Spinal cord (tissue), 10 donors: ENCODE data around the gene DACT2. TPM values are rescaled to one million over a fixed set of nuclear protein-coding genes. Genes with fewer than 3 reads are reported as not detected.
A peak's percentile ranks its signal among the peaks of the same experiment; 100 is the strongest.

Experiments
- DNase-seq, 6 donors: peaks; one replicate each; pipeline versions ENCODE4 v3.0.0 to v3.0.0-alpha.2; 2013 to 2015; ENCODE audit warnings: low spot score in 6 of 6, low read depth in 4 of 6
- H3K27ac ChIP-seq: one replicate; pipeline ENCODE4 v1.5.1; 2013; ENCODE audit warnings: low read depth, low read length, control low read depth
- H3K27me3 ChIP-seq: one replicate; pipeline ENCODE4 v1.6.1; 2013; ENCODE audit warnings: low read length; ENCODE audit not compliant: control insufficient read depth, insufficient read depth
- H3K36me3 ChIP-seq: one replicate; pipeline ENCODE4 v1.6.1; 2013; ENCODE audit warnings: low read length; ENCODE audit not compliant: control insufficient read depth, insufficient read depth
- H3K4me1 ChIP-seq: one replicate; pipeline ENCODE4 v1.6.1; 2013; ENCODE audit warnings: low read length; ENCODE audit not compliant: control insufficient read depth, insufficient read depth
- H3K4me3 ChIP-seq: one replicate; pipeline ENCODE4 v1.5.1; 2013; ENCODE audit warnings: low read depth, low read length, control low read depth
- H3K9me3 ChIP-seq: one replicate; pipeline ENCODE4 v1.6.1; 2013; ENCODE audit warnings: low read length; ENCODE audit not compliant: control insufficient read depth, insufficient read depth
- WGBS: methylation state at CpG from one replicate; pipeline ENCODE4 v1.1.5; 2013; ENCODE audit warnings: missing lambda C conversion rate; ENCODE audit not compliant: insufficient coverage; 5-methylcytosine and 5-hydroxymethylcytosine counted together
- polyA plus RNA-seq, 2 donors: library from polyadenylated mRNA; unstranded; fragments of 120-200 nt; gene quantifications; one replicate each; pipeline ENCODE4 v1.2.1, GENCODE V29; 2013; ENCODE audit not compliant: insufficient read length in 2 of 2
- total RNA-seq, 2 donors: library from RNA; depleted of rRNA in 1 of 2; stranded (reverse); fragments of 120-200 nt in 1 of 2; fragments of >200 nt in 1 of 2; gene quantifications; one replicate each; pipeline versions ENCODE4 v1.2.3 to v1.2.4, GENCODE V29; 2013 to 2014
- donor health status: healthy.

Gene DACT2
- total and polyA plus RNA-seq, 4 donors: 3.5 to 11.7 (median 8.2) TPM

GRCh38 chr6:168343239-168344150, 23.9 kb upstream of the DACT2 start:
- Histone ChIP-seq H3K36me3 (no peaks in the 10 kb centered on the region), H3K4me1 (no peaks in the 10 kb centered on the region), H3K9me3 (no peaks in the 10 kb centered on the region), H3K4me3 (no peak overlapping the region), H3K27me3 (no peaks in the 10 kb centered on the region), H3K27ac (no peak overlapping the region)
- DNase-seq: no peak
- 82% methylated on average over 19 of the region's 24 CpGs for WGBS

GRCh38 chr6:168342636-168343035, 23.1 kb upstream of the DACT2 start:
- Histone ChIP-seq H3K36me3 (no peaks in the 10 kb centered on the region), H3K27ac (no peak overlapping the region), H3K4me3 (no peak overlapping the region), H3K9me3 (no peaks in the 10 kb centered on the region), H3K27me3 (no peaks in the 10 kb centered on the region), H3K4me1 (no peaks in the 10 kb centered on the region)
- WGBS: 83% methylated on average over 17 of the region's 17 CpGs
- no peak for DNase-seq

- Histone ChIP-seq H3K27me3 (no peaks in the 10 kb centered on the region), H3K4me3 (no peak overlapping the region), H3K36me3 (no peaks in the 10 kb centered on the region), H3K4me1 (no peaks in the 10 kb centered on the region), H3K9me3 (no peaks in the 10 kb centered on the region), H3K27ac (no peak overlapping the region)
- WGBS: 71% methylated on average over 4 of the region's 8 CpGs
- DNase-seq: no peak
Measured at GRCh38 chr6:168341280-168341900, 21.8 kb upstream of the DACT2 start.

DNA sequence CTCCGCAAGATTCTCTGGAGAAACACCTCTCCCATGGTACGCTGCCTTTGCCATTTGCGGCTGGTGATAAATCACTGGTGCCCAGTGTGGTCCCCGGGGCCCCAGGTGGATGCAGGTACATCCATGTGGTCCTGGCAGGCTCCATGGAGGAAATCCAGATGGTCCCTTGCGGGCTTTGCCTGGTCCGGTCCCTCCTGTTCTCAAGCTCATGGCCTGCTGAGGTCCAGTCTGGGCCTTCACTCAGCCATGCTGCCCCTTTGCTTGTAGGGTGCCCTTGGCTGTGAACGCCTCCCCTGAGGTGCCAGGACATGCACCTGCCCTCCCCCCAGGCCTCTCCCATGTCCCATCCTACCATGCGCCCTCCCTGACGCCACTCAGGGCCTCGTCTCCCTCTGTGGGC, 21.2 kb upstream of the DACT2 start:
- Histone ChIP-seq H3K27me3 (no peaks in the 10 kb centered on the region), H3K36me3 (no peaks in the 10 kb centered on the region)
- 92% methylated on average over 10 of the region's 10 CpGs for WGBS

GRCh38 chr6:168338777-168339176, 19.2 kb upstream of the DACT2 start:
- no peak overlapping the region for H3K27ac ChIP-seq
- WGBS: no CpG with 5 or more reads among the region's 7 CpGs
- no peak for DNase-seq
- H3K4me3 ChIP-seq: no peak overlapping the region
- H3K27me3 ChIP-seq: no peaks in the 10 kb centered on the region
- no peaks in the 10 kb centered on the region for H3K9me3 ChIP-seq
- H3K36me3 ChIP-seq: no peaks in the 10 kb centered on the region
- no peaks in the 10 kb centered on the region for H3K4me1 ChIP-seq

More for the DNA sequence above, 21.2 kb upstream of the DACT2 start:
- DNase-seq: no peak
- H3K4me1 ChIP-seq: no peaks in the 10 kb centered on the region
- H3K9me3 ChIP-seq: no peaks in the 10 kb centered on the region
- H3K4me3 ChIP-seq: no peak overlapping the region
- no peak overlapping the region for H3K27ac ChIP-seq

DNA sequence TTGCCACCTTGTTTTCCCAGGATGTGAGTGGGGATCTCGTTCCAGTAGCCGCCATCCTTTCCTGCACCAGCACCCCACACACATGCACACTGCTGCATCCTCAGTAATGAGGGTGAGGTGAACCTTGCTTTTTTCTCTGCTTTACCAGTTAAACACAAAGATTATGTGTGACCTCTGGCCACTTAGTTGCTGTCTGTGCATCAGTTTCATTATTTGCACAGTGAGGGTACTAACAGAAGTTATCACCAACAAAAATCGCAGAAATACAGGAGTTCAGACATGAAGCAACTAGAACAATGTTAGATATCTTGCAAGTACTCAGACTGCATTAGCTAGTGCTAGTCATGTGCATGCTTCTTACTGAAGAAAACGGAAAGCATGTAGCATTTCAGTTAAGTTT, 17.4 kb upstream of the DACT2 start:
- Histone ChIP-seq H3K27ac (no peak overlapping the region), H3K9me3 (no peaks in the 10 kb centered on the region), H3K27me3 (no peaks in the 10 kb centered on the region), H3K4me1 (no peaks in the 10 kb centered on the region), H3K36me3 (no peaks in the 10 kb centered on the region), H3K4me3 (no peak overlapping the region)
- no peak for DNase-seq
- no CpG with 5 or more reads among the region's 4 CpGs for WGBS

- no peak overlapping the region for H3K4me3 ChIP-seq
- 86% methylated on average over 4 of the region's 9 CpGs for WGBS
- H3K27me3 ChIP-seq: no peaks in the 10 kb centered on the region
- no peak overlapping the region for H3K27ac ChIP-seq
- H3K9me3 ChIP-seq: no peaks in the 10 kb centered on the region
- H3K4me1 ChIP-seq: no peaks in the 10 kb centered on the region
- H3K36me3 ChIP-seq: no peaks in the 10 kb centered on the region
- no peak for DNase-seq
Measured at GRCh38 chr6:168333989-168334388, 14.4 kb upstream of the DACT2 start.

GRCh38 chr6:168333491-168333890, 13.9 kb upstream of the DACT2 start:
- Histone ChIP-seq H3K27ac (no peak overlapping the region), H3K4me3 (no peak overlapping the region), H3K36me3 (no peaks in the 10 kb centered on the region), H3K4me1 (no peaks in the 10 kb centered on the region), H3K27me3 (no peaks in the 10 kb centered on the region), H3K9me3 (no peaks in the 10 kb centered on the region)
- WGBS: 50% methylated on average over 2 of the region's 9 CpGs
- DNase-seq: no peak

GRCh38 chr6:168333039-168333438, 13.5 kb upstream of the DACT2 start:
- no peak for DNase-seq
- Histone ChIP-seq H3K27ac (no peak overlapping the region), H3K4me1 (no peaks in the 10 kb centered on the region), H3K27me3 (no peaks in the 10 kb centered on the region), H3K4me3 (no peak overlapping the region), H3K36me3 (no peaks in the 10 kb centered on the region), H3K9me3 (no peaks in the 10 kb centered on the region)
- 87% methylated on average over 3 of the region's 5 CpGs for WGBS

DNA sequence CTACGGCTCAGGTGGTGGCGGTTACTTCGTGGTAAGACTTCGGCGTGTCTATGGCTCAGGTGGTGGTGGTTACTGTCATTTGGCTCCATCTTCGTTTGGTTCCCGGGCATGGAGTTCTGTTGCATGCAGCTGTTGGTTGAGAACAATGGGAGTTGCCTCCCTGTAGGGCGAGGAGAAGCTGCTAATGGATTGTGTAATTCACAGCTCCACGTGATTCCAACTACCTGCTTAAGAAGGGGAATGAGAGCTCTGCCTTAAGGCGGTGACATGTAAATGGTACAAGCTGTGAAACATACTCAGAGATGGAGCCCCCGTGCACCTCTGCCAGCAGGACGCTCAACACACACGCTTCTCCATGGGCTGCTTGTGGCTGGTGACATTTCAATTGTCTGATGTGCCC, 12.4 kb upstream of the DACT2 start:
- DNase-seq: peak in 1 of 6 donors; percentile 60
- WGBS: 30% methylated on average over 8 of the region's 13 CpGs

More for the DNA sequence above, 12.4 kb upstream of the DACT2 start:
- no peaks in the 10 kb centered on the region for H3K4me1 ChIP-seq
- no peaks in the 10 kb centered on the region for H3K9me3 ChIP-seq
- H3K36me3 ChIP-seq: no peaks in the 10 kb centered on the region
- no peak overlapping the region for H3K4me3 ChIP-seq
- no peaks in the 10 kb centered on the region for H3K27me3 ChIP-seq
- no peak overlapping the region for H3K27ac ChIP-seq
